Measurements from ENCODE around the gene ALPG. TPM values are rescaled to one million over a fixed set of nuclear protein-coding genes. Genes with fewer than 3 reads are reported as not detected.

The ALPG gene
- total and polyA plus RNA-seq, 2 of the 4 experiments (the other 2 are of a cell fraction): not detected

GRCh38 chr2:232420073-232420454, 13.4 kb downstream of the ALPG start:
- Histone ChIP-seq H4K20me1 (ENCODE audit: insufficient read depth, low read length) (no peaks in the 10 kb centered on the region; the same call in 1 of the 2 replicates), H4K8ac (ENCODE audit: low read depth in 2 of 2, low read length in 2 of 2) (no peak overlapping the region), H3K9me1 (ENCODE audit: insufficient read depth, low read length) (no peaks in the 10 kb centered on the region), H2AFZ (replicated peaks; ENCODE audit: low read length, poor library complexity) (no peak overlapping the region), H3K27me3 (ENCODE audit: control insufficient read depth, insufficient read depth, low read length) (peaks cover 82% of the 10 kb centered on the region), H3K4me2 (ENCODE audit: low read depth, low read length) (no peak overlapping the region), H3K79me1 (ENCODE audit: low read depth in 1 of 2, low read length in 2 of 2) (no peaks in the 10 kb centered on the region), H4K5ac (ENCODE audit: low read depth, low read length) (no peak overlapping the region), H2BK20ac (ENCODE audit: low read depth, low read length) (no peak overlapping the region), H3K36me3 (ENCODE audit: control insufficient read depth, insufficient read depth, low read length) (no peaks in the 10 kb centered on the region), H3K18ac (ENCODE audit: low read depth, low read length) (no peak overlapping the region), H3K27ac (ENCODE audit: insufficient read depth, low read length) (no peak overlapping the region), H3K23ac (ENCODE audit: low read depth, low read length) (no peak overlapping the region), H3K9me3 (ENCODE audit: control insufficient read depth, insufficient read depth, low read length) (peaks cover 5% of the 10 kb centered on the region; the same call in 1 of the 2 replicates), H2BK15ac (ENCODE audit: low read depth, low read length) (no peak overlapping the region), H3K4me3 (ENCODE audit: insufficient read depth, low read depth, low read length) (no peak overlapping the region), H2AK9ac (replicated peaks; ENCODE audit: low read depth, low read length, poor library complexity) (no peak overlapping the region), H3K4me1 (ENCODE audit: control insufficient read depth, insufficient read depth, low read length) (no peaks in the 10 kb centered on the region), H3K56ac (ENCODE audit: extremely low read depth, insufficient read depth, low read length) (no peak overlapping the region), H4K91ac (ENCODE audit: insufficient read depth, low read depth, low read length) (no peak overlapping the region), H2BK120ac (ENCODE audit: low read depth, low read length) (no peak overlapping the region), H3K9ac (ENCODE audit: low read depth, low read length) (no peak overlapping the region), H2AK5ac (ENCODE audit: low read depth, low read length) (no peak overlapping the region), H3K14ac (replicated peaks; ENCODE audit: low read depth, low read length) (no peak overlapping the region), H3K4ac (ENCODE audit: low read depth, low read length) (no peak overlapping the region), H2BK5ac (ENCODE audit: low read depth, low read length, poor library complexity, severe bottlenecking) (no peak overlapping the region)
- intact Hi-C loops (cut with micrococcal nuclease) (no loop called here), in situ Hi-C loops (cut with MboI; ENCODE audit: low sequenced_read_pairs) (no loop called here), dilution Hi-C loops (cut with HindIII; ENCODE audit: low sequenced_read_pairs, unreplicated experiment) (no loop called here)
- WGBS, 2 experiments (ENCODE audit: extremely low coverage in 2 of 2, insufficient read length in 1 of 2): 0% methylated on average over 6 of the region's 22 CpGs; no CpG with 5 or more reads in 1 of the 2 experiments
- BruUV-seq (replicated peaks): no TSS peak
- TF ChIP-seq FOS (IDR thresholded peaks at IDR 0.05; ENCODE audit: low read depth, low read length) (no peak), ELK1 (IDR thresholded peaks at IDR 0.05; ENCODE audit: borderline replicate concordance, low read depth, low read length) (no peak), POLR2A (IDR thresholded peaks at IDR 0.05; ENCODE audit: low read depth, low read length) (no peak), RCOR1 (IDR thresholded peaks at IDR 0.05; ENCODE audit: insufficient replicate concordance, low read length) (no peak), RAD21 (IDR thresholded peaks at IDR 0.05; ENCODE audit: low read length) (no peak), BHLHE40 (IDR thresholded peaks at IDR 0.05; ENCODE audit: low read depth, low read length) (no peak), NFE2L2 (IDR thresholded peaks at IDR 0.05; ENCODE audit: low read depth, low read length) (no peak), CEBPB (IDR thresholded peaks at IDR 0.05; ENCODE audit: low read depth, low read length) (no peak), MXI1 (IDR thresholded peaks at IDR 0.05; ENCODE audit: borderline replicate concordance, low read depth, low read length) (no peak), MAFK (IDR thresholded peaks at IDR 0.05; ENCODE audit: low read depth, low read length) (no peak), MAZ (IDR thresholded peaks at IDR 0.05; ENCODE audit: borderline replicate concordance, low read depth, low read length) (no peak), CHD1 (IDR thresholded peaks at IDR 0.05; ENCODE audit: low read depth, low read length) (no peak), SMC3 (IDR thresholded peaks at IDR 0.05; ENCODE audit: low read depth, low read length) (no peak), USF2 (IDR thresholded peaks at IDR 0.05; ENCODE audit: low read depth, low read length) (no peak)
- DNase-seq: no peak
- no peak for ATAC-seq (ENCODE audit: low read depth)
- POLR2A ChIA-PET (ENCODE audit: unreplicated experiment): no interaction called here
- CTCF ChIA-PET: no interaction called here
